Measurements from ENCODE around the gene SLC1A3. TPM values are rescaled to one million over a fixed set of nuclear protein-coding genes. Genes with fewer than 3 reads are reported as not detected.

The SLC1A3 gene
- total and polyA plus RNA-seq, 8 donors: 0.76 to 29.7 (median 3.1) TPM

GRCh38 chr5:36628695-36629094, 22.3 kb downstream of the SLC1A3 start:
- WGBS, 5 donors: 66 to 85% (median 77%) methylated on average over 2 of the region's 2 CpGs
- TF ChIP-seq CTCF (IDR thresholded peaks at IDR 0.05): no peak
- DNase-seq: no peak
- Histone ChIP-seq H3K27me3 (no peaks in the 10 kb centered on the region), H3K27ac (no peak overlapping the region), H3K9me3 (no peaks in the 10 kb centered on the region), H3K36me3 (no peaks in the 10 kb centered on the region), H3K4me3 (no peak overlapping the region), H3K4me1 (no peaks in the 10 kb centered on the region)
- intact Hi-C loops (cut with DNase I; ENCODE audit: low total_unique reads): no loop called here

- no peaks in the 10 kb centered on the region for H3K4me1 ChIP-seq
- intact Hi-C loops (cut with DNase I; ENCODE audit: low total_unique reads): no loop called here
- H3K9me3 ChIP-seq: no peaks in the 10 kb centered on the region
- TF ChIP-seq EP300 (IDR thresholded peaks at IDR 0.05): no peak
- TF ChIP-seq POLR2A (IDR thresholded peaks at IDR 0.05): no peak
- no peak for TF ChIP-seq CTCF (IDR thresholded peaks at IDR 0.05)
- TF ChIP-seq POLR2AphosphoS5 (IDR thresholded peaks at IDR 0.05): no peak
- DNase-seq: no peak
- no peaks in the 10 kb centered on the region for H3K27me3 ChIP-seq
- H3K27ac ChIP-seq: no peak overlapping the region
- 74 to 88% (median 83%) methylated on average over 8 of the region's 8 CpGs for WGBS, 5 donors
- no peaks in the 10 kb centered on the region for H3K36me3 ChIP-seq
- no peak overlapping the region for H3K4me3 ChIP-seq
Observed at GRCh38 chr5:36629729-36630128, 23.3 kb downstream of the SLC1A3 start.

- TF ChIP-seq POLR2A (IDR thresholded peaks at IDR 0.05) (no peak), POLR2AphosphoS5 (IDR thresholded peaks at IDR 0.05) (no peak), CTCF (IDR thresholded peaks at IDR 0.05) (no peak), EP300 (IDR thresholded peaks at IDR 0.05) (no peak)
- Histone ChIP-seq H3K9me3 (no peaks in the 10 kb centered on the region), H3K27me3 (no peaks in the 10 kb centered on the region), H3K36me3 (no peaks in the 10 kb centered on the region), H3K4me3 (no peak overlapping the region), H3K27ac (no peak overlapping the region), H3K4me1 (no peaks in the 10 kb centered on the region)
- DNase-seq: no peak
- intact Hi-C loops (cut with DNase I; ENCODE audit: low total_unique reads): no loop called here
- 70 to 81% (median 78%) methylated on average over 1 of the region's 1 CpG for WGBS, 5 donors
Observed at GRCh38 chr5:36630201-36631145, 24.1 kb downstream of the SLC1A3 start.

GRCh38 chr5:36631154-36631553, 24.7 kb downstream of the SLC1A3 start:
- intact Hi-C loops (cut with DNase I; ENCODE audit: low total_unique reads): no loop called here
- no peak for TF ChIP-seq POLR2A (IDR thresholded peaks at IDR 0.05)
- WGBS, 5 donors: 53 to 72% (median 57%) methylated on average over 1 of the region's 1 CpG

More at GRCh38 chr5:36631154-36631553, 24.7 kb downstream of the SLC1A3 start:
- no peak overlapping the region for H3K27ac ChIP-seq
- no peaks in the 10 kb centered on the region for H3K27me3 ChIP-seq
- H3K4me1 ChIP-seq: no peaks in the 10 kb centered on the region
- H3K36me3 ChIP-seq: no peaks in the 10 kb centered on the region
- H3K4me3 ChIP-seq: no peak overlapping the region
- no peaks in the 10 kb centered on the region for H3K9me3 ChIP-seq
- DNase-seq: no peak

All from stomach (tissue), 9 donors.